Epithelial cell of proximal tubule (primary cell): ENCODE data around the gene RYR2. TPM values are rescaled to one million over a fixed set of nuclear protein-coding genes. Genes with fewer than 3 reads are reported as not detected.

Source experiments
- DNase-seq: peaks from one replicate; pipeline ENCODE4 v3.0.0-alpha.2; 2011; ENCODE audit warnings: low read depth
- H3K4me3 ChIP-seq: 2 replicates; pipeline ENCODE4 v1.5.1; 2011; ENCODE audit warnings: low read depth, mild to moderate bottlenecking, low read length
- CTCF ChIP-seq: conservative IDR thresholded peaks from 2 replicates; pipeline ENCODE4 v1.5.1; 2012; ENCODE audit warnings: low read depth, mild to moderate bottlenecking, low read length
- total RNA-seq: library from RNA; depleted of rRNA; stranded (reverse); fragments of >200 nt; gene quantifications from 2 replicates; pipeline ENCODE4 v1.2.3, GENCODE V29; 2015

Gene RYR2
- total RNA-seq, 1 donor from 2014 or later = 0.63 TPM

GRCh38 chr1:237012788-237013383 lies 29.1 kb upstream of the RYR2 start:
- H3K4me3 ChIP-seq = peak overlapping the region; percentile 22
- peak; percentile 96 for DNase-seq
- TF ChIP-seq CTCF = no peak

- DNase-seq = peak; percentile 31
- H3K4me3 ChIP-seq = no peak overlapping the region
- TF ChIP-seq CTCF = no peak
These were observed 28.4 kb upstream of the RYR2 start for GRCh38 chr1:237013608-237014007.

GRCh38 chr1:237016626-237017025 lies 25.4 kb upstream of the RYR2 start:
- no peak for TF ChIP-seq CTCF
- DNase-seq = no peak
- no peak overlapping the region for H3K4me3 ChIP-seq

- DNase-seq = no peak
- TF ChIP-seq CTCF = no peak
- H3K4me3 ChIP-seq = no peak overlapping the region
These were observed 23.1 kb upstream of the RYR2 start for GRCh38 chr1:237018896-237019295.

GRCh38 chr1:237025358-237026074 lies 16.5 kb upstream of the RYR2 start:
- no peak for TF ChIP-seq CTCF
- H3K4me3 ChIP-seq = no peak overlapping the region
- no peak for DNase-seq

GRCh38 chr1:237029240-237029639 lies 12.7 kb upstream of the RYR2 start:
- H3K4me3 ChIP-seq = no peak overlapping the region
- DNase-seq = no peak
- TF ChIP-seq CTCF = no peak

- DNase-seq = no peak
- H3K4me3 ChIP-seq = no peak overlapping the region
- TF ChIP-seq CTCF = no peak
These were observed 12.0 kb upstream of the RYR2 start for GRCh38 chr1:237029850-237030535.
